H1 (cell line): ENCODE results near the gene TTC28. TPM values are rescaled to one million over a fixed set of nuclear protein-coding genes. Genes with fewer than 3 reads are reported as not detected.
"Not testable (repeated sequence)": the region's sequence is repeated elsewhere in the genome, so short reads cannot be mapped to it uniquely, and the experiment has no call there.

ENCODE experiments used
- CTCF ChIA-PET: fragments of 300-600 bp; sonication (Branson Sonifier 250); formaldehyde crosslinking; loops from one replicate; lab custom pipeline; 2021; ENCODE audit not compliant: partially characterized antibody; lab: Charles Lee
- POLR2A ChIA-PET: fragments of 300-600 bp; sonication (Branson Sonifier 250); formaldehyde crosslinking; loops from one replicate; lab custom pipeline; 2021; ENCODE audit warnings: inconsistent platforms; ENCODE audit not compliant: partially characterized antibody; lab: Charles Lee
- DNase-seq, 2 experiments: peaks; one replicate each; pipeline versions ENCODE4 v3.0.0 to v3.0.0-alpha.2; 2010 to 2022; ENCODE audit warnings: low spot score in 2 of 2, low read depth in 1 of 2, mixed read lengths in 1 of 2
- FAIRE-seq: peaks from 2 replicates; lab custom pipeline; 2011; peaks lifted over from hg19 to GRCh38; lab: Jason Lieb, UNC
- H2AFZ ChIP-seq: 2 replicates; pipeline ENCODE4 v1.8.1; 2012; ENCODE audit warnings: low read length, inconsistent platforms
- H2AK5ac ChIP-seq: 2 replicates; pipeline ENCODE4 v1.6.1; 2013; ENCODE audit warnings: low read depth, low read length
- H2BK120ac ChIP-seq: replicated peaks from 2 replicates; pipeline ENCODE3; 2013; ENCODE audit warnings: low read depth, low read length, inconsistent platforms
- H2BK12ac ChIP-seq: 2 replicates; pipeline ENCODE4 v1.6.1; 2013; ENCODE audit warnings: low read depth, low read length
- H2BK15ac ChIP-seq: 2 replicates; pipeline ENCODE4 v1.6.1; 2013; ENCODE audit warnings: low read length
- H2BK20ac ChIP-seq: 2 replicates; pipeline ENCODE4 v1.6.1; 2013; ENCODE audit warnings: low read length
- H2BK5ac ChIP-seq: 2 replicates; pipeline ENCODE4 v1.6.1; 2013; ENCODE audit warnings: low read depth, low read length
- H3K14ac ChIP-seq: 2 replicates; pipeline ENCODE4 v1.6.1; 2013; ENCODE audit warnings: inconsistent platforms; ENCODE audit not compliant: insufficient read length
- H3K18ac ChIP-seq: 2 replicates; pipeline ENCODE4 v1.6.1; 2013; ENCODE audit warnings: low read length; ENCODE audit errors: extremely low read depth
- H3K23ac ChIP-seq: 2 replicates; pipeline ENCODE4 v1.6.1; 2013; ENCODE audit warnings: inconsistent platforms; ENCODE audit not compliant: insufficient read length
- H3K23me2 ChIP-seq: 2 replicates; pipeline ENCODE4 v1.6.1; 2013; ENCODE audit warnings: low read depth, low read length
- H3K27ac ChIP-seq: 2 replicates; pipeline ENCODE4 v1.6.1; 2011; ENCODE audit warnings: low read depth, low read length, inconsistent platforms
- H3K27me3 ChIP-seq, 4 experiments: replicated peaks in 1 of 4; 1 replicate in 1 of 4; 2 replicates in 3 of 4; pipeline versions ENCODE4 v1.6.1 to v1.8.1; 2011 to 2013; ENCODE audit warnings: low read length in 3 of 4, mild to moderate bottlenecking in 3 of 4, inconsistent platforms in 2 of 4, mixed read lengths in 2 of 4, moderate library complexity in 1 of 4; ENCODE audit not compliant: control insufficient read depth in 3 of 4, insufficient read depth in 3 of 4; ENCODE audit errors: extremely low read depth in 1 of 4
- H3K36me3 ChIP-seq, 4 experiments: 2 replicates each; pipeline versions ENCODE4 v1.6.1 to v1.8.1; 2011 to 2013; ENCODE audit warnings: mild to moderate bottlenecking in 4 of 4, low read length in 3 of 4, moderate library complexity in 2 of 4, control low read depth in 1 of 4, inconsistent platforms in 1 of 4; ENCODE audit not compliant: insufficient read depth in 4 of 4, control insufficient read depth in 2 of 4
- H3K4ac ChIP-seq: replicated peaks from 2 replicates; pipeline ENCODE3; 2013; ENCODE audit warnings: low read length, low read depth, mixed read lengths, inconsistent platforms; ENCODE audit not compliant: insufficient read length
- H3K4me1 ChIP-seq, 4 experiments: replicated peaks in 1 of 4; 1 replicate in 1 of 4; 2 replicates in 3 of 4; pipeline versions ENCODE4 v1.6.1 to v1.8.1; 2011 to 2013; ENCODE audit warnings: low read length in 3 of 4, inconsistent platforms in 2 of 4, mixed read lengths in 1 of 4; ENCODE audit not compliant: insufficient read depth in 4 of 4, control insufficient read depth in 3 of 4
- H3K4me2 ChIP-seq, 2 experiments: 2 replicates each; pipeline versions ENCODE4 v1.6.1 to v1.8.1; 2011 to 2013; ENCODE audit warnings: low read depth in 2 of 2, low read length in 2 of 2, control low read depth in 1 of 2, inconsistent platforms in 1 of 2, mild to moderate bottlenecking in 1 of 2; ENCODE audit not compliant: insufficient read depth in 1 of 2
- H3K4me3 ChIP-seq, 4 experiments: fragments of 200-600, 300-600 bp in 1 of 4; sonication (generic), shearing (Covaris generic), sonication (Bioruptor Twin) in 1 of 4; 2 replicates each; pipeline versions ENCODE4 v1.5.1 to v1.8.1; 2011 to 2016; ENCODE audit warnings: low read length in 4 of 4, low read depth in 3 of 4, control low read depth in 2 of 4, inconsistent platforms in 2 of 4, mild to moderate bottlenecking in 2 of 4, mixed read lengths in 1 of 4, moderate library complexity in 1 of 4; ENCODE audit not compliant: insufficient read depth in 2 of 4; ENCODE audit errors: extremely low read depth in 1 of 4
- H3K56ac ChIP-seq: replicated peaks from 2 replicates; pipeline ENCODE3; 2013; ENCODE audit warnings: low read depth, mild to moderate bottlenecking, mixed read lengths, low read length, inconsistent platforms; ENCODE audit not compliant: insufficient read length
- H3K79me1 ChIP-seq: 2 replicates; pipeline ENCODE4 v1.6.1; 2013; ENCODE audit warnings: low read depth, low read length, control low read depth
- H3K79me2 ChIP-seq, 2 experiments: 2 replicates each; pipeline versions ENCODE4 v1.6.1 to v1.8.1; 2012 to 2013; ENCODE audit warnings: low read length in 2 of 2, mild to moderate bottlenecking in 2 of 2, inconsistent platforms in 1 of 2; ENCODE audit not compliant: insufficient read depth in 2 of 2, control insufficient read depth in 1 of 2
- H3K9ac ChIP-seq, 4 experiments: replicated peaks in 1 of 4; 1 replicate in 1 of 4; 2 replicates in 3 of 4; pipeline versions ENCODE4 v1.6.1 to v1.8.1; 2011 to 2013; ENCODE audit warnings: low read depth in 3 of 4, low read length in 3 of 4, control low read depth in 2 of 4, mild to moderate bottlenecking in 2 of 4, moderate library complexity in 2 of 4, inconsistent platforms in 1 of 4; ENCODE audit errors: extremely low read depth in 1 of 4
- H3K9me3 ChIP-seq, 2 experiments: 2 replicates each; pipeline versions ENCODE4 v1.6.1 to v1.8.1; 2012 to 2013; ENCODE audit warnings: mild to moderate bottlenecking in 2 of 2, moderate library complexity in 2 of 2, control low read depth in 1 of 2, inconsistent platforms in 1 of 2, low read depth in 1 of 2, low read length in 1 of 2, mixed read lengths in 1 of 2; ENCODE audit not compliant: insufficient read depth in 2 of 2
- H4K20me1 ChIP-seq, 2 experiments: replicated peaks in 1 of 2; 2 replicates each; pipeline versions ENCODE3 to v1.8.1; 2011 to 2013; ENCODE audit warnings: inconsistent platforms in 2 of 2, low read length in 2 of 2, mild to moderate bottlenecking in 1 of 2; ENCODE audit not compliant: insufficient read depth in 2 of 2, control insufficient read depth in 1 of 2
- H4K5ac ChIP-seq: 2 replicates; pipeline ENCODE4 v1.6.1; 2013; ENCODE audit warnings: low read length, low read depth, mixed read lengths, inconsistent platforms; ENCODE audit not compliant: insufficient read length
- H4K8ac ChIP-seq: 2 replicates; pipeline ENCODE4 v1.8.0; 2013; ENCODE audit warnings: mild to moderate bottlenecking, moderate library complexity, low read length, inconsistent platforms; ENCODE audit not compliant: insufficient read depth; ENCODE audit errors: extremely low read depth
- H4K91ac ChIP-seq: replicated peaks from 2 replicates; pipeline ENCODE3; 2013; ENCODE audit warnings: low read length, mixed read lengths, inconsistent platforms; ENCODE audit not compliant: insufficient read length
- CEBPB ChIP-seq: IDR thresholded peaks from 2 replicates; pipeline ENCODE4 v1.6.1; 2012; ENCODE audit warnings: low read depth, low read length
- NANOG ChIP-seq: IDR thresholded peaks from 2 replicates; pipeline ENCODE4 v1.6.1; 2011; ENCODE audit warnings: low read length, low read depth, mild to moderate bottlenecking, inconsistent platforms; ENCODE audit not compliant: insufficient read depth, poor library complexity, severe bottlenecking
- POLR2A ChIP-seq, 2 experiments: IDR thresholded peaks; 1 replicate in 1 of 2; 2 replicates in 1 of 2; pipeline ENCODE4 v1.6.1; 2011; ENCODE audit warnings: low read depth in 2 of 2, low read length in 2 of 2, mild to moderate bottlenecking in 2 of 2; ENCODE audit errors: control extremely low read depth in 1 of 2
- POU5F1 ChIP-seq: IDR thresholded peaks from 2 replicates; pipeline ENCODE4 v1.6.1; 2011; ENCODE audit warnings: low read depth, mild to moderate bottlenecking, low read length, moderate library complexity
- YY1 ChIP-seq: IDR thresholded peaks from 2 replicates; pipeline ENCODE4 v1.6.1; 2011; ENCODE audit warnings: low read depth, mild to moderate bottlenecking, low read length
- WGBS, 2 experiments: shearing (Covaris generic) in 1 of 2; methylation state at CpG; one replicate each; pipeline versions ENCODE4 v1.1.6 to v1.1.7; 2013 to 2015; ENCODE audit warnings: low lambda C conversion rate in 2 of 2, mixed read lengths in 2 of 2, inconsistent platforms in 1 of 2, low coverage in 1 of 2, missing lambda C conversion rate in 1 of 2; ENCODE audit not compliant: insufficient replicate concordance in 2 of 2, insufficient coverage in 1 of 2, insufficient read length in 1 of 2; ENCODE audit errors: extremely low coverage in 1 of 2, missing lambda C conversion rate in 1 of 2; 5-methylcytosine and 5-hydroxymethylcytosine counted together
- polyA plus RNA-seq, 7 experiments: library from polyadenylated mRNA; depleted of rRNA in 3 of 7; stranded (reverse) in 5 of 7; unstranded in 2 of 7; fragments of >200 nt in 5 of 7; fragments of 200-250 nt in 2 of 7; gene quantifications; 1 replicate in 5 of 7; 2 replicates in 1 of 7; 4 replicates in 1 of 7; pipeline versions ENCODE4 v1.2.1 to v1.2.3, GENCODE V29; 2011 to 2013; ENCODE audit warnings: missing spikeins in 2 of 7, mixed read lengths in 2 of 7
- total RNA-seq: library from RNA; stranded (reverse); fragmentation: NEBNext Ultra II Directional; extraction: Animal tissue kit (Norgen Biotek cat#: 25700); gene quantifications from 2 replicates; pipeline ENCODE4 v1.2.1, GENCODE V29; 2021

TTC28 gene
- total and polyA plus RNA-seq, 2 of the 8 experiments (the other 6 are each of a cell fraction or from before 2014, with no cell fraction given), result 2.6 to 12.6 TPM

GRCh38 chr22:28568099-28568498 lies 111.5 kb downstream of the TTC28 start (continued):
- TF ChIP-seq NANOG (no peak), POLR2A (IDR thresholded peaks at IDR 0.05; ENCODE audit: control extremely low read depth in 1 of 2, low read depth in 2 of 2, low read length in 2 of 2) (no peak), POU5F1 (no peak), CEBPB (peak; percentile 26; the same call in 1 of the 2 replicates), YY1 (no peak)

- H2BK12ac ChIP-seq, H3K36me3 ChIP-seq, H3K9ac ChIP-seq, H2BK5ac ChIP-seq, H3K23ac ChIP-seq, H2BK15ac ChIP-seq, H3K27ac ChIP-seq, H3K9me3 ChIP-seq, H3K79me1 ChIP-seq, H2AK5ac ChIP-seq, H3K27me3 ChIP-seq, H2AFZ ChIP-seq, H4K91ac ChIP-seq, H2BK120ac ChIP-seq, H2BK20ac ChIP-seq, FAIRE-seq, H3K56ac ChIP-seq, H3K4me1 ChIP-seq, H3K79me2 ChIP-seq, H3K14ac ChIP-seq, H4K20me1 ChIP-seq, H3K4ac ChIP-seq, H3K23me2 ChIP-seq, H4K8ac ChIP-seq, H3K4me2 ChIP-seq, H3K4me3 ChIP-seq, H3K18ac ChIP-seq, H4K5ac ChIP-seq, DNase-seq: not testable (repeated sequence)
- 94 to 100% methylated on average over 1 to 11 of the region's 12 CpGs for WGBS, 2 experiments
- CTCF ChIA-PET, result interaction anchor here (1.6 kb wide), 1 partner anchor 546 kb away, joined by 3 read pairs; no protein-coding TSS in a partner anchor
- POLR2A ChIA-PET, result interaction anchor here (0.6 kb wide), 1 partner anchor 57 kb away, joined by 3 read pairs; no protein-coding TSS in a partner anchor
Measured at GRCh38 chr22:28566920-28567499, 112.6 kb downstream of the TTC28 start.
